Activated naive CD4-positive, alpha-beta T cell treated with anti-CD3 and anti-CD28 coated beads, Interleukin-2, amount 10 ng/mL, durations not matched to agents 7 days and 5 days (primary cell): ENCODE results near the gene THAP10.

Experiments
- CTCF ChIA-PET: fragments of 350-600 bp; sonication (Branson Sonifier 250); formaldehyde crosslinking; loops from one replicate; lab custom pipeline; 2021; ENCODE audit warnings: antibody characterized with exemption; lab: Charles Lee
- DNase-seq: peaks from one replicate; pipeline ENCODE4 v3.0.0-alpha.2; 2020
- H3K27ac Mint-ChIP-seq: one replicate; pipeline ENCODE4 v1.8.0; 2021; ENCODE audit warnings: mild to moderate bottlenecking, moderate library complexity, mixed read lengths
- H3K27me3 Mint-ChIP-seq: one replicate; pipeline ENCODE4 v1.8.0; 2021; ENCODE audit warnings: mild to moderate bottlenecking, mixed read lengths
- H3K36me3 Mint-ChIP-seq: one replicate; pipeline ENCODE4 v1.8.0; 2021; ENCODE audit warnings: mixed read lengths
- H3K4me1 Mint-ChIP-seq: one replicate; pipeline ENCODE4 v1.8.0; 2021; ENCODE audit warnings: mixed read lengths
- H3K4me3 Mint-ChIP-seq: one replicate; pipeline ENCODE4 v1.8.0; 2021; ENCODE audit warnings: mild to moderate bottlenecking, moderate library complexity, mixed read lengths
- H3K9me3 Mint-ChIP-seq: one replicate; pipeline ENCODE4 v1.8.0; 2021; ENCODE audit warnings: mixed read lengths

THAP10 gene

GRCh38 chr15:70853318-70853972, 38.8 kb downstream of the THAP10 start:
- CTCF ChIA-PET, result no interaction called here
- Mint-ChIP-seq H3K27ac (no peak overlapping the region), H3K4me3 (peak overlapping the region; percentile 49), H3K36me3 (no peaks in the 10 kb centered on the region), H3K4me1 (peaks cover 4% of the 10 kb centered on the region), H3K27me3 (peaks cover 67% of the 10 kb centered on the region), H3K9me3 (no peaks in the 10 kb centered on the region)
- no peak for DNase-seq

DNA sequence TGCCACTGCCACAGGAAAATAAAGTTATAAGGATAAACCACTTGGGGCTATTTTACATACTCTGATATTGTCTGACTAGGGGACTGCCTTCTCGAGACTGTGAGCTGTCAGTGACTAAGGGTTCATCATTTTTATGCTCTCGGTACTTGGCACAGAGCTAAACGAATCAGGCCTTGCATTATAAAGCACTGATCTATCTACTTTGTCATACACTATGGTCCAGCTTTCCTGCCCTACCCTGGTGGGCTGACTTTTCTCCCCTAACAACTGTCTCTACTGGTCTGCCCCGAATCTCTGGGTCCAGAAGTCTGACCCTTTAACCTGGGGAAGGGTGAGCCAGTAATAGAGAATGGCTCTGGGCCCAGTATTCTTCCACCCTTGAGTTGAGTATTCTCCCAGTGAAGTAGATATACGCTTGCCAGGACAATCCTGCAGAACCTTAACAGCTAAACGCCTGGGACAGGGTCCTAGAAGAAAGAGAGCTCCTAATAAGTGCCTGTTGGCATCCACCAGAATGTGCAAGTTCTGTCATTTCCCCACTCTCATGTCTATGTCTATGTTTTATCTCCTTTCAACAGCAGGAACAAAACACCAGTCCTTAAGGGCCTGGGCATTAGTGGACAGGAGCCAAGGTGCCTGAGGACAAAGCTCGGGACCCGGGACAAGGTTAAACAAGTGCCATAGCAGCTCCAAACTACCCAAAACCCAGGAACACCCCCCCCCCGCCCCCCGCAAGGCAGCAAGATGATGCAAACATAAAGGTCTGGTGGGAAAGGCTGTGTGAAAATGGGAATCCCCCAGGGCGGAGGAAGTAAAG, 39.5 kb downstream of the THAP10 start:
- Mint-ChIP-seq H3K9me3 (no peaks in the 10 kb centered on the region), H3K27me3 (peaks cover 67% of the 10 kb centered on the region), H3K27ac (no peak overlapping the region), H3K4me1 (peaks cover 4% of the 10 kb centered on the region), H3K4me3 (peak overlapping the region; percentile 49), H3K36me3 (no peaks in the 10 kb centered on the region)
- no peak for DNase-seq
- CTCF ChIA-PET, result no interaction called here

DNA sequence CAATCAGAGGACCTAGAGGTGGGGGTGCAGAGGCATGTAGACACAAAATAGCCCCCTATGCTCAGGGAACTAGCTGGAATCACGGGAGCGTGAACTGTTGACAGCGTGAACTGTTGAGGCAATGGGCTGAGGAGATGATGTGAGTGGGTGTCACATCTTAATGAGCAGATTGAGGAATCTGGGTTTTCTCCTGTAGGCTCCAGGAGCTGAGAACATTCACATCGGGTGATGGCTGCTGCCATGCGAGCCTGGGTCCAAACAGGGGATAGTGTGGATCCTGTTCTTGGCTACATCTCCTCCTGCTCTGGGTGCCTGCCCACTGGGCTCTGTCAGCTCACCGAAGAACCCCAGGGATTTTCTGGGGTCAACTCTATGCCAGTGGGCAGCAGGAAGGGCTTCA, 40.3 kb downstream of the THAP10 start:
- CTCF ChIA-PET, result interaction anchor here (1.2 kb wide), 1 partner anchor 130 kb away, joined by 3 read pairs; no protein-coding TSS in a partner anchor
- Mint-ChIP-seq H3K36me3 (no peaks in the 10 kb centered on the region), H3K4me3 (no peak overlapping the region), H3K27ac (no peak overlapping the region), H3K27me3 (peaks cover 64% of the 10 kb centered on the region), H3K9me3 (no peaks in the 10 kb centered on the region), H3K4me1 (peaks cover 4% of the 10 kb centered on the region)
- DNase-seq, result no peak

DNA sequence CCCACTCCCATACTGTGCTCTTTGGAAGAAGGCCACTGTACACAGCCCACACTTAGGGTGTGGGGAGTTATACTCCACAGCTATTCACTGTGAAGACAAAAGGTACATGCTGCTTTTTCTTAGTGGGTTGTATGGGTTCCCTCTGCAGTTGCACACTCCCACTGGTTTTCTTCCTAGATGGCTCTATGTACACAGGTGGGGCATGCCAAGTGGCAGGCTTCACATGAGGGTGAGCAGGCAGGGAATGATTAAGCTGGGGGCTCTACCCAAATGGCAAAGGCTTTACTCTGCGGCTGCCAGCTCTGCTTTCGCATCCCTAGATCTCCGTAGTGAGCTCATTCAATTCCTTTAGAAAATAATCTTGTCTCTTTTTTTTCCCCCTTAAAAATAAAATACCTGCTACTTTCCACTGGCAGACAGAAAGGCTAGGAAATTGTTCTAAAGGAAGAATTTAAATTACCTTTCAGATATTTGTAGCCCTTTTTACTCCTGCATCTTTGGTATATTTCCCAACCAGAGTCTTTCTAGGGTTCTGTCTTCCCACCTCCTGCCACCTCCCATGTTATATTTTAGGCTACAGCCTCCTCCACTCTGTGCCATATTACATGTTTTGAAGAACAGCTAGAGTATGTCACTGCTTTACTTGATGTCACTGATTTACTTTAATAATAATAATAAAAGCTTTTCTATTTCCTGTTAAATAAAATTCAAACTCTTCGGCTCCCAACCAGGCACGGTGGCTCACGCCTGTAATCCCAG, 46.5 kb downstream of the THAP10 start:
- H3K4me1 Mint-ChIP-seq, result no peaks in the 10 kb centered on the region
- no peak overlapping the region for H3K4me3 Mint-ChIP-seq
- no peak for DNase-seq
- H3K9me3 Mint-ChIP-seq, result no peaks in the 10 kb centered on the region
- no peaks in the 10 kb centered on the region for H3K36me3 Mint-ChIP-seq
- peaks cover 24% of the 10 kb centered on the region for H3K27me3 Mint-ChIP-seq
- no peak overlapping the region for H3K27ac Mint-ChIP-seq
- CTCF ChIA-PET, result no interaction called here

DNA sequence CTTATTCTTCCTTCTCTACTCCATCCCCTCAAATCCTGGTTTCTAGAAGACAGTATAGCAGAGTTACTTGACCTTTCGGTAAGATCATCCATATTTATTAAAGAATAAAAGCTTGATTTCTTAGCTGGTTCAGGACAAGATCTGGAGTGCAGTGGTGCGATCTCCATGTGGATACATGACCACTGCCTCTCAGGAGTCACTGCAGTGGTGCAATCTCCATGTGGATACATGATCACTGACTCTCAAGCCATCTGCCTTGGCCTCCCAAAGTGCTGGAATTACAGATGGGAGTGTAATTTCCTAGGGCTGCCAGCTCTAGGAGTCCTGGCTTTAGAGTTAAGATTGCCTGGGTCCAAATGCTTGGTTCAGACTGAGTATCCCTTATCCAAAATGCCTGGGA, 54.8 kb downstream of the THAP10 start:
- CTCF ChIA-PET, result interaction anchor here (0.6 kb wide), 1 partner anchor 47 kb away, joined by 3 read pairs; no protein-coding TSS in a partner anchor
- H3K27ac Mint-ChIP-seq, result no peak overlapping the region

GRCh38 chr15:70835841-70836240, 56.4 kb downstream of the THAP10 start:
- no peaks in the 10 kb centered on the region for H3K9me3 Mint-ChIP-seq
- peaks cover 15% of the 10 kb centered on the region for H3K27me3 Mint-ChIP-seq
- H3K4me3 Mint-ChIP-seq, result no peak overlapping the region
- no peaks in the 10 kb centered on the region for H3K36me3 Mint-ChIP-seq
- CTCF ChIA-PET, result interaction anchor here (2.1 kb wide), 1 partner anchor 11 kb away, joined by 6 read pairs; no protein-coding TSS in a partner anchor
- no peak for DNase-seq
- no peaks in the 10 kb centered on the region for H3K4me1 Mint-ChIP-seq
- no peak overlapping the region for H3K27ac Mint-ChIP-seq

More for the DNA sequence above, 54.8 kb downstream of the THAP10 start:
- no peak for DNase-seq
- H3K36me3 Mint-ChIP-seq, result no peaks in the 10 kb centered on the region
- H3K4me1 Mint-ChIP-seq, result no peaks in the 10 kb centered on the region
- H3K4me3 Mint-ChIP-seq, result no peak overlapping the region
- H3K27me3 Mint-ChIP-seq, result peaks cover 10% of the 10 kb centered on the region
- no peaks in the 10 kb centered on the region for H3K9me3 Mint-ChIP-seq

GRCh38 chr15:70835415-70835814, 56.8 kb downstream of the THAP10 start:
- CTCF ChIA-PET, result interaction anchor here (2.1 kb wide), 1 partner anchor 10 kb away, joined by 6 read pairs; no protein-coding TSS in a partner anchor
- Mint-ChIP-seq H3K36me3 (no peaks in the 10 kb centered on the region), H3K27me3 (peaks cover 15% of the 10 kb centered on the region), H3K4me3 (no peak overlapping the region), H3K27ac (no peak overlapping the region), H3K4me1 (no peaks in the 10 kb centered on the region), H3K9me3 (no peaks in the 10 kb centered on the region)
- DNase-seq, result no peak

- CTCF ChIA-PET, result interaction anchor here (2.1 kb wide), 1 partner anchor 10 kb away, joined by 6 read pairs; no protein-coding TSS in a partner anchor
- Mint-ChIP-seq H3K36me3 (no peaks in the 10 kb centered on the region), H3K9me3 (no peaks in the 10 kb centered on the region), H3K4me3 (no peak overlapping the region), H3K27ac (no peak overlapping the region), H3K27me3 (peaks cover 16% of the 10 kb centered on the region), H3K4me1 (no peaks in the 10 kb centered on the region)
- no peak for DNase-seq
These were observed 57.2 kb downstream of the THAP10 start for GRCh38 chr15:70834999-70835398.

GRCh38 chr15:70833861-70834765, 58.1 kb downstream of the THAP10 start:
- Mint-ChIP-seq H3K9me3 (no peaks in the 10 kb centered on the region), H3K27ac (no peak overlapping the region), H3K36me3 (no peaks in the 10 kb centered on the region), H3K27me3 (peaks cover 22% of the 10 kb centered on the region), H3K4me3 (no peak overlapping the region), H3K4me1 (no peaks in the 10 kb centered on the region)
- CTCF ChIA-PET, result interaction anchor here (2.1 kb wide), 1 partner anchor 9 kb away, joined by 6 read pairs; no protein-coding TSS in a partner anchor
- no peak for DNase-seq

DNA sequence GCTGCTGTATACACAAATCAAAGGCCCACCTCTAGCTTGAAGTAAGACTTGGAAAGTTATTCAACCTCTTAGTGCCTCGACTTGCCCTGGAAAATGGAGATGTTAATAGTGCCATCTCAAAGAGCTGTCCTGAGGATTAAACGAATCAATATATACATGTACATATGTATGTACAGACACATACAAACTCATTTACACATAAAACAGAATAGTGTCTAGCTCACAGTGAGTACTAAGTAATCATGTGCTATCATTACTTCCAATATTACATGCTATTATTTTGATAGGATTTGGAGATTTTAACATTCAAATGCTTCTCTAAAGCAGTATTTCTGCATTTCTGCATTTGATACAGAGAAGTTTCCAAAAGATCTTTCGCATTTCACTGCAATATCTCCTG, 58.8 kb downstream of the THAP10 start:
- CTCF ChIA-PET, result interaction anchor here (2.6 kb wide), 1 partner anchor 22 kb away, joined by 6 read pairs; no protein-coding TSS in a partner anchor
- Mint-ChIP-seq H3K27me3 (peaks cover 22% of the 10 kb centered on the region), H3K27ac (no peak overlapping the region), H3K9me3 (no peaks in the 10 kb centered on the region), H3K36me3 (no peaks in the 10 kb centered on the region), H3K4me3 (no peak overlapping the region), H3K4me1 (no peaks in the 10 kb centered on the region)
- no peak for DNase-seq

DNA sequence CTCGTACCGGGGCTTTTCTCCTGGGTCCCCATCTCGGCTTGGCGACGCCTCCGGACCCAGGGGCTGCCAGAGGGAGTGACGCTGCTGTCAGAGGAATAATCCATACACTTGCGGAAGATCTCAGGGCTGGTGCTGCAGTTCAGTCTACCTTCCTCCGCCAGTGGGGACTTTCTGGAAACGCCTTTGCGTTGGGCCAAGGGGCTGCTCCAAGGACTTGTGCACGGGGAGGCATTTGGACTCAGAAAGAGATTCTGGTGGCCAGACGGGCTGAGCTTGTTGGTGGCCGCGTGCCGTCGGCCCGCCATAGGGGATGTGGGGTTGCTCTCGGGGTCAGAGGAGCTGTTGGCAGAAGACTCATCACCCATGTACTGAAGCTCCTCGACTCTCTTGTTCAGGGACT, 60.1 kb downstream of the THAP10 start:
- no peak overlapping the region for H3K4me3 Mint-ChIP-seq
- H3K36me3 Mint-ChIP-seq, result no peaks in the 10 kb centered on the region
- no peak for DNase-seq
- H3K27ac Mint-ChIP-seq, result no peak overlapping the region
- CTCF ChIA-PET, result interaction anchor here (2.6 kb wide), 1 partner anchor 20 kb away, joined by 6 read pairs; no protein-coding TSS in a partner anchor
- H3K27me3 Mint-ChIP-seq, result peaks cover 22% of the 10 kb centered on the region
- H3K9me3 Mint-ChIP-seq, result no peaks in the 10 kb centered on the region
- H3K4me1 Mint-ChIP-seq, result no peaks in the 10 kb centered on the region
